Ovary (tissue), 9 donors: Measurements from ENCODE around the gene FBXO17. TPM values are rescaled to one million over a fixed set of nuclear protein-coding genes. Genes with fewer than 3 reads are reported as not detected.

ENCODE experiments used
- DNase-seq, 5 donors: peaks; one replicate each; pipeline ENCODE4 v3.0.0-alpha.2; 2019 to 2020
- H3K27ac ChIP-seq, 2 donors: fragments of 200-600 bp; one replicate each; pipeline versions ENCODE4 v1.5.1 to v1.8.0; 2019 to 2022
- H3K27me3 ChIP-seq: fragments of 200-600 bp; one replicate; pipeline ENCODE4 v1.8.0; 2022
- H3K36me3 ChIP-seq: fragments of 200-600 bp; sonication (generic); one replicate; pipeline ENCODE4 v1.5.1; 2019
- H3K4me1 ChIP-seq: one replicate; pipeline ENCODE4 v1.8.1; 2013; ENCODE audit warnings: mild to moderate bottlenecking, moderate library complexity; ENCODE audit not compliant: insufficient read depth
- H3K4me3 ChIP-seq: fragments of 200-600 bp; sonication (generic); one replicate; pipeline ENCODE4 v1.5.1; 2017
- H3K9me3 ChIP-seq, 2 donors: fragments of 200-600 bp in 1 of 2; sonication (generic) in 1 of 2; one replicate each; pipeline versions ENCODE4 v1.5.1 to v1.8.1; 2013 to 2019; ENCODE audit warnings: mild to moderate bottlenecking in 1 of 2, moderate library complexity in 1 of 2
- CTCF ChIP-seq, 3 donors: fragments of 450-650 bp in 2 of 3; fragments of 200-600 bp in 1 of 3; IDR thresholded peaks; one replicate each; pipeline versions ENCODE4 v1.5.1 to v1.8.0; 2016 to 2022; ENCODE audit warnings: antibody characterized with exemption in 3 of 3, mild to moderate bottlenecking in 1 of 3
- EP300 ChIP-seq: sonication (generic); formaldehyde crosslinking; IDR thresholded peaks from one replicate; pipeline ENCODE4 v1.6.1; 2017; ENCODE audit warnings: antibody characterized with exemption
- POLR2A ChIP-seq: fragments of 450-650 bp; IDR thresholded peaks from one replicate; pipeline ENCODE4 v1.6.1; 2017; ENCODE audit warnings: antibody characterized with exemption, mild to moderate bottlenecking, moderate library complexity
- WGBS, 3 donors: extraction: QIAGEN DNeasy Blood & Tissue Kit in 1 of 3; methylation state at CpG; one replicate each; pipeline versions ENCODE4 v1.1.5 to v1.1.7; 2013 to 2017; 5-methylcytosine and 5-hydroxymethylcytosine counted together
- intact Hi-C, 4 donors: fragments of 100-400 bp; cut with DNase I; formaldehyde crosslinking; loops; one replicate each; pipeline versions ENCODE4 v1.11.0 to v1.15.1; 2022 to 2023
- polyA plus RNA-seq, 2 donors: library from polyadenylated mRNA; stranded (reverse); fragments of 200-250 nt in 1 of 2; fragments of 350-450 nt in 1 of 2; fragmentation: Illumina TruSeq in 1 of 2; extraction: RNeasy Lipid Tissue Mini Kit (QIAGEN cat#74804) in 1 of 2; gene quantifications; one replicate each; pipeline ENCODE4 v1.2.3, GENCODE V29; 2013 to 2014
- total RNA-seq, 7 donors: library from RNA; depleted of rRNA in 2 of 7; stranded (reverse); fragments of >200 nt in 2 of 7; fragmentation: NEBNext Ultra II Directional in 3 of 7; extraction: Animal tissue kit (Norgen Biotek cat#: 25700) in 3 of 7; gene quantifications; one replicate each; pipeline versions ENCODE4 v1.1.0 to v1.2.4, GENCODE V29; 2016 to 2023
- donor health status: DM: no; HTN: no; CAD: no; lungs with moderate emphysema.
- donor health status: DM: no; HTN: no; CAD: no.
- donor health status: Bipolar disorder and iron deficiency.
- donor health status: DM: yes; HTN: yes; CAD: no.
- donor health status: DM: no; HTN: no; CAD: no.
- donor health status: DM: yes; HTN: yes; CAD: no.

FBXO17 gene
- total and polyA plus RNA-seq, 9 donors, result 26.7 to 52.2 (median 36.1) TPM

DNA sequence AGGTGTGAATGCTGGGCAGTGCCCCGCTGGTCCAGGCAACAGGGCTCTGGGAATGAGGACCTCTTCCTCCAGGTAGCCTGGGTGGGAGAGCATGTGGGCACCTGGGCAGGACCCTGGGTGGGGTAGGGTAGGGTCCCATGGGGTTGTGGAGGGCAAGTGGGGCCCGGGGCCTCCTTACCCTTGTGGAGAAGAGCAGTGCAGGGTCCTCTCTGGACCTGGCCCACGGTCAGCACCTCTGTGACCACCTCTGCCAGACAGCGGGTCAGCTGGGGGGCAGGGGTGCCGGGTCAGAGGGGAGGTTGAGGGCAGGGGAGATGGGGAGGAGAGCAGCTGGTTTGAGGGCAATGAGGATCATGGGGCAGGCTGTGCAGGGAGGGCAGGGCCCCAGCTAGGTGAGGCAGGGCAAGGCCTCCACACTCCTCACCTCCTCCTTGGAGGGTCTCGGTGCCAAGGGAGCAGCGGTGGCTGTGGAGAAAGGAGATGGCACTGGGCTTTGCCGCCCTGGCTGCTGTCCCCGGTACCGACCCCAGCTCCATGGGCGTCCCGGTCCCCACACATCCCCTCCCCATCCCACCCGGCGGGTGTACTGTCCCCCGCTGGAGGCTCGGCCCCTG, 64.0 kb downstream of the FBXO17 start:
- no peaks in the 10 kb centered on the region for H3K27me3 ChIP-seq
- DNase-seq, result no peak
- H3K9me3 ChIP-seq, result no peaks in the 10 kb centered on the region
- intact Hi-C loops, result loop anchor here in 2 of 4 donors (10.0 kb wide), 3 partner anchors 367 to 507 kb away; partner anchors contain the start of gene FAM98C (in 1 of the 2)
- no peaks in the 10 kb centered on the region for H3K36me3 ChIP-seq
- H3K27ac ChIP-seq, result no peak overlapping the region
- TF ChIP-seq EP300, result no peak
- no peak for TF ChIP-seq CTCF (IDR thresholded peaks at IDR 0.05)
- no peak for TF ChIP-seq POLR2A
- no peaks in the 10 kb centered on the region for H3K4me1 ChIP-seq
- 39 to 62% (median 44%) methylated on average over 9 to 16 of the region's 16 CpGs for WGBS, 3 donors
- H3K4me3 ChIP-seq, result no peak overlapping the region

- Histone ChIP-seq H3K4me1 (no peaks in the 10 kb centered on the region), H3K27me3 (no peaks in the 10 kb centered on the region), H3K9me3 (no peaks in the 10 kb centered on the region), H3K4me3 (no peak overlapping the region), H3K27ac (no peak overlapping the region), H3K36me3 (no peaks in the 10 kb centered on the region)
- intact Hi-C loops, result loop anchor here in 2 of 4 donors (10.0 kb wide), 3 partner anchors 366 to 506 kb away; partner anchors contain the start of gene FAM98C (in 1 of the 2)
- TF ChIP-seq CTCF (IDR thresholded peaks at IDR 0.05) (no peak), EP300 (no peak), POLR2A (no peak)
- 93 to 94% (median 94%) methylated on average over 12 of the region's 12 CpGs for WGBS, 3 donors
- DNase-seq, result no peak
These were observed 65.1 kb downstream of the FBXO17 start for GRCh38 chr19:38910488-38910887.

GRCh38 chr19:38908911-38909310, 66.6 kb downstream of the FBXO17 start:
- H3K27me3 ChIP-seq, result no peaks in the 10 kb centered on the region
- H3K27ac ChIP-seq, result no peak overlapping the region
- H3K9me3 ChIP-seq, result no peaks in the 10 kb centered on the region
- no peak overlapping the region for H3K4me3 ChIP-seq
- H3K36me3 ChIP-seq, result no peaks in the 10 kb centered on the region
- WGBS, 3 donors, result 74 to 76% (median 75%) methylated on average over 10 of the region's 10 CpGs
- DNase-seq, result no peak
- H3K4me1 ChIP-seq, result no peaks in the 10 kb centered on the region
- TF ChIP-seq EP300, result no peak
- TF ChIP-seq POLR2A, result no peak
- no peak for TF ChIP-seq CTCF (IDR thresholded peaks at IDR 0.05)
- intact Hi-C loops, result no loop called here

- WGBS, 3 donors, result 89 to 94% (median 93%) methylated on average over 12 of the region's 12 CpGs
- Histone ChIP-seq H3K36me3 (no peaks in the 10 kb centered on the region), H3K9me3 (no peaks in the 10 kb centered on the region), H3K27me3 (no peaks in the 10 kb centered on the region), H3K4me1 (no peaks in the 10 kb centered on the region), H3K4me3 (no peak overlapping the region), H3K27ac (no peak overlapping the region)
- no peak for TF ChIP-seq CTCF (IDR thresholded peaks at IDR 0.05)
- TF ChIP-seq EP300, result no peak
- no peak for TF ChIP-seq POLR2A
- intact Hi-C loops, result no loop called here
- DNase-seq, result no peak
These were observed 67.9 kb downstream of the FBXO17 start for GRCh38 chr19:38907670-38908069.
